Activated CD4-positive, alpha-beta T cell treated with anti-CD3 and anti-CD28 coated beads, Interleukin-2, amount 50 U/mL, for 48 hours (primary cell): Measurements from ENCODE around the gene PRKG1.

Experiments
- DNase-seq, 2 experiments: peaks; one replicate each; pipeline ENCODE4 v3.0.0-alpha.2; 2020

Gene PRKG1

DNA sequence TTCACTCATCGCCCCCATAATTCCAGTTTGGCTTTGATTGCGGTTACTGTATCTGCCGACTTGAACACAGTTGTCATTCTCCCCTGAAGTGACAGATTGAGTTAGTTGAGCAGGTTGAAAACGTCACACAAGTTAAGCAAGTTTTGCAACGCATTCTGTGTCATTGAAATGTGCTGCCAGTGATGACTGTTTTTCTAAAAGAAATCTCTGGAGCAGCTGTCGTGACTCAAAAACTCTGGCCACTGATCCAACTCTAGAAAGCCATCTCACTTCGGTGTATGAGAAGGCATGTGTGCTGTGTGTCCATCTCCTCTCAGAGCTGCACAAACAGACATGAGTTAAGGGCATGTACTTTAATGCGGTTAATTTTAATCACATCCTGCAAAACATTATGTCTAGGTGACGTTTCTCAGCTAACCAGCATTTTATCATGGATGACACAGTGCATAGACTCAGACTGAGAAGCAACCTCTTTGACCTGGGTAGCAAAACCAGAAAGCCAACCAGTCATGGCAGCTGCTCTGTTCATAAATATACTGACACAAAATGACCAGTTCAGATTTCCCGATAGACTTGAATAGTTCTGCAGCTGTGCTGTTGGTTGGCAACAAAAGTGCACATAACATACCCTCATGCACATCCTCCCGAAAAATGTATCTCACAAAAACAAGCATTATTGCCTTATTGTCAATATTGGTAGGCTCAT, 555.8 kb downstream of the PRKG1 start:
- no peak for DNase-seq

DNA sequence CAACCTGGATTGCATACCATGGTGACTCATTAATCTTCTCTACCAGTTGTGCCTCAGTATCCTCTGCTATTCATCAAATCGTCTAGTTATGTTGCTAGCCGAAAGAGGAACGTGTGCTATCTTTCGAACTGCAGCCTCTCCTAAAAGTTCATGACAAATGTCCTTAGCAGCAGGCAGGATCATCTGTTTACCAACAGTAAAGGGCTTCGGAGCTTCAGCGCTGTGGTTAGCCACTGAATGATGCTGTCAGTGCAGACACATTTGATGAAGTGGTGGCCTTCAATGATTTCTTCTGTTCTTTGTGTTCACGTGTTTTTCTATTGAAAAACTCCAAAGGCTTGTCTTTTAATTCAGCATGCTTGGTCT, 556.3 kb downstream of the PRKG1 start:
- no peak for DNase-seq

GRCh38 chr10:51635436-51635835, 561.1 kb downstream of the PRKG1 start:
- DNase-seq: no peak

GRCh38 chr10:51638211-51638610, 563.9 kb downstream of the PRKG1 start:
- DNase-seq: no peak

DNA sequence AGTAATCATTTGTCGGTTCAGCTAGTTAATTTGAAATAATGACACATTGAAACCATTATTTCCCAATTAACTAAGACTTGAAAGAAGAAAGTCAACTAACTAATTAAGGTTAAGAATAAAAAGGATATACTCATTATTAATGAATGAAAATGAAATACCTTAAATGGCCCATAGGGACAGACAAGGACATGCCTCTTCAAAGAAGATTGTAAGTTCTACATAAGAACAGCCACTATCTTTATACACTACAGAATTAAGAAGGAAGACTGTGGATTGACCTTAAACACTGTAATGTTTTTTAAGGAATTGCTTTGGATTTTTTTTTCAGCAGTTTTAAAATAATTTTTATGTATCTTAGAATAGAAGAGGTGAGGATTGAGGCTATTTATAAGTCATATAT, 564.5 kb downstream of the PRKG1 start:
- DNase-seq: no peak

GRCh38 chr10:51640120-51640819, 566.0 kb downstream of the PRKG1 start:
- no peak for DNase-seq

- DNase-seq: no peak
Measured at GRCh38 chr10:51642581-51642980, 568.3 kb downstream of the PRKG1 start.

- no peak for DNase-seq
Measured at GRCh38 chr10:51643734-51644133, 569.4 kb downstream of the PRKG1 start.

DNA sequence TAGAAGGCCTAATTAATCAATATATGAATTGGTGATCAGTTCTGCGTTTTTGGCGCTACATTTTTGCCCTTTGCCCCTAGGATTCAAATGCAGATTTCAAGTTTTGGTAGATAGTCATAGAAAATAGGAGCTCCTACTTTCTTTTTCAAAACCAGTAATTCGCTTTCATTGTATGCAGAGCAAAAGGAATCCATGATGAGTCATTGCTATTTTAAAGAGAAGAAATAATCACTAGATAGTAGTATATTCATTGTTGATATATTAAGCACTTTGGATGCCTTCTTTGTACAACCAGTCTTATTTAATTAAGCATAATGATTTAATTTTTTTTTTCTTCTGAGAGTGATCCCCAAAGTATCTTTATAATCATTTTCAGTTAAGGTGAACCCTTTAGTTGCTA, 574.8 kb downstream of the PRKG1 start:
- DNase-seq: no peak

DNA sequence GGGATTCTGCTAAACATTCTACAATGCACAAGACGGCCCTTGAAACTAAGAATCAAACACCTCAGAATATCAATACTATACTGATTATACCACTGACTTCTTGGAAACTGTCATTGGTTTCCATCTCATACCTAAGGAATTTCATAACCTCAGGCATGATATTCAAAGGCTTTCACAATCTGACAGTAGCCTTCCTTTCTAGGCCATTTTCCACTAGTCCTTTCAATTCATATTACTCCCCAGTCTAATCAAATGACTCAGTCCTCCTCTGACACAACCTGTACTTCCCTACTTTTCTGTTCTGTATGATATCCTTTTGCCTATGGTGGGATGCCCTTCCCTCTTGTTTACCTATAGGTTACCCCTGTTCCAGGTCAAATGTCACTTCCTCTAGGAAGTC, 576.8 kb downstream of the PRKG1 start:
- no peak for DNase-seq

- DNase-seq: no peak
Measured at GRCh38 chr10:51653025-51653424, 578.7 kb downstream of the PRKG1 start.

DNA sequence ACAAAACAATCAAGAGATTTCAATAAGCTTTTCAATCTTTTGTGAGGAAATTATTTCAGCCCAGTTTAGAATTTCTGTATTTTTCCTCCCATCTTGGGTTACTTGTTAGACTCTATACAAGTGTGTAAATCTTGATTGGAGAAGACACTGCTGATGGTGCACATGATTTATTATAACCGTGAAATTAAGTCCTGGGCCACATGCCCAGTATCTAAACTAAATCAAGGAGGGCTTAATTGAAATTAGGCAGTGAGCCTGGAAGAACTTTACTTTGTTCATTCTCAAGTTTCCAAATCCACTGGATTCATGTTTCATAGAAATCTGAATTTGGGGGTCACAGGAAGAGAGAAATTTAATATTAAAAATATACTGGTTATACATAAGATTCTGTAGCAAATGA, 580.6 kb downstream of the PRKG1 start:
- DNase-seq: no peak

DNA sequence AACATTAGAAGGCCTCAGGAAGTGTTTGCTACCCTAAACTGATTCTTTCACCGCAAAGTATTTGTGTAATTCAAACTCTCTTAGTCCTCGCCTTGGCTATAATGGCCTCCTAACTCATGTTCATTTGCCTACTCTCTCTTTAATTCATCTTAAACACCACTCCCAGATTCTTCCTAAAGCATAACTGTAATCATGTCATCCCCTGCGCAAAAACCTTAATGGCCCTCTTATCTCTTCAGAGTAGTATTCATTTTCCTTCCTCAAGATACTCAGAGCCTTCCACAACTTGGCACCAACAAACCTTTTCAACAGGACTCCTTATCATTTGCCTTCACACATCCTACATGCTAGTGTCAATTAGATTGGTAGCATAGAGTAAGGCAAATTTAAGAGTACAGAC, 582.2 kb downstream of the PRKG1 start:
- DNase-seq: no peak

GRCh38 chr10:51658000-51658399, 583.7 kb downstream of the PRKG1 start:
- no peak for DNase-seq

DNA sequence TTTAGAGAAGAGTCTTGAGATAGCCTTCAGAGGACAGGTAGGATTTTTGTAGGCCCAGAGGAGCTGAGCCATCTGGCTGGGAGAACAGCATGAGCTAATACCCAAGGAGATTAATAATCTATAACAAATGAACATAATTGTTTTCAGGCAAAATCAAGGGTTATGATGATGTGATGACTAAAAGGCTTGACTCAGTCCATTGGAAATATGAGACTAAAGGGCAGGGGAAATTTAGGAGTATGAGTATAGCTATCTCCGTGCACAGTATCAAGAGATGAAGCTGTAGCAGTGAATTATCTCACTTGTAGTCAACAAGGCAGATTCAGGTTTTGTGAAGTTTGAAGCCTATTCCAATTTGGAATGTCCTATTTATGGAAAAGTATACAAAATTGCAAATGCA, 585.1 kb downstream of the PRKG1 start:
- no peak for DNase-seq

DNA sequence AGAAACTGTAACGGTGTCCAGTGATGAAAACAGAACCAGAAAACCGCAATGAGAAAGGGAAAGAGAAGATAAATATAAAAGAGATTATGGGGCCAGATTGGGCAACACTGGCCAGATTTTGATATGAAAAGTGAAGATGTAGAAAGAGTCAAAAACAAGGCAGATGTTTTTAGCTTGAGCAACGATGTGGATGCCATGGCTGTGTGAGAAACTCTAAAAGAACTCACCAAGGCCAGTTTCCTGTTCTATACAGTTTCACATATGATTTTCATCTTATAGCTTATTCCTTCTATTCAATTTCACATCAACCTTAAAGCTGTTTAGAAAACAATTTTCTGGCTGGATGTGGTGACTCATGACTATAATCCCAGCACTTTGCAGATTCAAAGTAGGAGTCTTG, 588.8 kb downstream of the PRKG1 start:
- DNase-seq: no peak

DNA sequence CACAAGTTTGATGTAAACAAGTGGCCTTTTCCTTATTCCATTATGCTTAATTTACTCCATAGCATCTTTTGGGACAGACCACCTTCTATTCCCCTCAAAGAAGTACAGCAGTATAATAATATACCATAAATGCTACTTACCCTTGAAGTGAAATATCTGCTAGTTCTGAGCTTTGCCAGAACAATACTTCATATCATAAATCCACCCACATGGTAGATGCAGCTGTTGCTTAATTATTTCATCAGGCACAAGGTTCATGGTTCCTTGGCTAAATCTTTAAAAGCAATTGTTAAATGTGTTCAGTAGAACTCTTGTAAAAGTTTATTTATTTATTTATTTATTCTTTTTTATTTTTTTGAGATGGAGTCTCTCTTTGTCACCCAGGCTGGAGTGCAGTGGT, 592.2 kb downstream of the PRKG1 start:
- DNase-seq: no peak

GRCh38 chr10:51667678-51668335, 593.5 kb downstream of the PRKG1 start:
- DNase-seq: no peak

- no peak for DNase-seq
Measured at GRCh38 chr10:51668336-51668689, 594.0 kb downstream of the PRKG1 start.

GRCh38 chr10:51669041-51669440, 594.8 kb downstream of the PRKG1 start:
- no peak for DNase-seq

GRCh38 chr10:51672039-51672535, 597.8 kb downstream of the PRKG1 start:
- DNase-seq: no peak

DNA sequence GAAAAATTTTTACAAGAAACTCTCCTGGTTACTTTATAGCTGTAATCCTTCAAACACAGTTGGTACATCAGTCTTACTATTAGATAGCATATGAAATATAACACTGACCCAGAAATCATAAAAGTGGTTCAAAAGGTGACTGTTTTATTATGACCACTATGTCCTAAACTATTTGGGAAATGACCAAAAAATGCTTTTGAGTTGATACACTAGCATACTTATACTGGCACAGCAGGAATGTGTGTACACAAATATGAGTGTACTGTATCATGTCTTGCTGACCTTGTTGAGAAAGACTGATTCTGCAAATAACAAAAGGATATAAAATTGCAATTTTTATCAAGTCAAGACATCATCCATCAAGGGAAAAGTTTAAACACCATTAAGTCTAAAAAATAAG, 600.8 kb downstream of the PRKG1 start:
- no peak for DNase-seq

GRCh38 chr10:51679841-51680240, 605.6 kb downstream of the PRKG1 start:
- DNase-seq: no peak

GRCh38 chr10:51683031-51683691, 608.9 kb downstream of the PRKG1 start:
- no peak for DNase-seq
